ENCODE results near the gene CHD8. TPM values are rescaled to one million over a fixed set of nuclear protein-coding genes. Genes with fewer than 3 reads are reported as not detected.
A peak's percentile ranks its signal among the peaks of the same experiment; 100 is the strongest.

CHD8 gene
- total RNA-seq, 1 experiment from 2014 or later, result 133 TPM

DNA sequence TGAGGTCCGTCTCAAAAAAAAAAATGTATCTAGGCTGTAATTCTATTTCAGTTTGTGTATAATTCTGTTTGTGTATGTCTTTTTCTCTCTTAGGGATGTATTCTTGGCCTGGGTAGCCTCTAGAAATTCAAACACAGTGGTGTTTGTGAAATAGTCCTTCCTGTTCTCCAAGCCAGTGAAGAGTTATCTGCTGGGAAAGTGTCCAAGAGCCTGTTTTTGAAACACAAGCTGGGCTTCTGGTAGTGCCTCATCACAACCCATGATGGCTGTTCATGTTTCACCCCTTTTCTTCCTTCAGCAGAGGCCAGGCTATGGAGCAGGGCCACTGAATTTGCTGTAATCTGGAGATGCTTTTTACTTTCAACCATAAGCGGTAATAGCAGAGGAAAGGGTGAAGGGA, 40.5 kb upstream of the CHD8 start:
- ATAC-seq (no peak), DNase-seq (ENCODE audit: low spot score) (no peak)
- Mint-ChIP-seq H3K9me3 (no peaks in the 10 kb centered on the region), H3K36me3 (peaks cover 82% of the 10 kb centered on the region), H3K27ac (peak overlapping the region; percentile 50), H3K4me3 (no peak overlapping the region), H3K27me3 (ENCODE audit: low read depth) (no peaks in the 10 kb centered on the region), H3K4me1 (peaks cover 26% of the 10 kb centered on the region)
- CTCF ChIA-PET, result interaction anchor here (1.3 kb wide), 1 partner anchor 15 kb away, joined by 4 read pairs; the partner anchor contains the start of gene METTL3
- no peak for TF ChIP-seq GTF2I (CRISPR knock-in tag; conservative IDR thresholded peaks at IDR 0.05)
- no peak for TF ChIP-seq SMAD3 (CRISPR knock-in tag; IDR thresholded peaks at IDR 0.05; ENCODE audit: borderline replicate concordance)
- TF ChIP-seq GRHL2 (CRISPR knock-in tag; IDR thresholded peaks at IDR 0.05; ENCODE audit: insufficient replicate concordance, severe bottlenecking), result no peak
- no peak for TF ChIP-seq AFF4 (CRISPR knock-in tag; IDR thresholded peaks at IDR 0.05; ENCODE audit: borderline replicate concordance)
- no peak for TF ChIP-seq ESRRA (CRISPR knock-in tag; IDR thresholded peaks at IDR 0.05; ENCODE audit: borderline replicate concordance)
- no peak for TF ChIP-seq KAT7 (CRISPR knock-in tag; IDR thresholded peaks at IDR 0.05; ENCODE audit: borderline replicate concordance)
- no peak for TF ChIP-seq FOXP1 (CRISPR knock-in tag; IDR thresholded peaks at IDR 0.05; ENCODE audit: borderline replicate concordance)
- TF ChIP-seq TEAD1 (CRISPR knock-in tag; IDR thresholded peaks at IDR 0.05), result no peak
- TF ChIP-seq NR3C1 (CRISPR knock-in tag; conservative IDR thresholded peaks at IDR 0.05; ENCODE audit: low read depth), result no peak
- no peak for TF ChIP-seq NFATC4 (CRISPR knock-in tag; IDR thresholded peaks at IDR 0.05)
- TF ChIP-seq TCF7 (CRISPR knock-in tag; IDR thresholded peaks at IDR 0.05; ENCODE audit: low read depth), result no peak
- no peak for TF ChIP-seq JUN (CRISPR knock-in tag; IDR thresholded peaks at IDR 0.05)
- no peak for TF ChIP-seq ZNF416 (CRISPR knock-in tag; IDR thresholded peaks at IDR 0.05)
- no peak for TF ChIP-seq USF1 (CRISPR knock-in tag; IDR thresholded peaks at IDR 0.05)
- no peak for TF ChIP-seq NR1H2 (CRISPR knock-in tag; IDR thresholded peaks at IDR 0.05)
- no peak for TF ChIP-seq IRF1 (CRISPR knock-in tag; IDR thresholded peaks at IDR 0.05)
- TF ChIP-seq SP1 (CRISPR knock-in tag; conservative IDR thresholded peaks at IDR 0.05), result no peak
- no peak for TF ChIP-seq IRF2 (CRISPR knock-in tag; IDR thresholded peaks at IDR 0.05; ENCODE audit: borderline replicate concordance, low read depth)
- POLR2A ChIA-PET, result interaction anchor here (1.4 kb wide), 1 partner anchor 29 kb away, joined by 3 read pairs; the partner anchor contains the start of gene SALL2

- peaks cover 19% of the 10 kb centered on the region for H3K4me1 Mint-ChIP-seq
- peak overlapping the region; percentile 90 for H3K27ac Mint-ChIP-seq
- ChIA-PET CTCF (interaction anchor here (0.7 to 1.4 kb wide), 3 partner anchors 16 to 31 kb away, joined by 3 to 4 read pairs (median 4); partner anchors contain the start of genes METTL3, SALL2 and TOX4), POLR2A (interaction anchor here (1.1 to 1.4 kb wide), 2 partner anchors 31 to 32 kb away, joined by 3 read pairs; partner anchors contain the start of gene SALL2)
- ATAC-seq (peak; percentile 24; the same call in 1 of the 2 replicates), DNase-seq (ENCODE audit: low spot score) (no peak)
- H3K4me3 Mint-ChIP-seq, result no peak overlapping the region
- peaks cover 80% of the 10 kb centered on the region for H3K36me3 Mint-ChIP-seq
- no peaks in the 10 kb centered on the region for H3K9me3 Mint-ChIP-seq
- no peaks in the 10 kb centered on the region for H3K27me3 Mint-ChIP-seq (ENCODE audit: low read depth)
- TF ChIP-seq, protein P1, sequence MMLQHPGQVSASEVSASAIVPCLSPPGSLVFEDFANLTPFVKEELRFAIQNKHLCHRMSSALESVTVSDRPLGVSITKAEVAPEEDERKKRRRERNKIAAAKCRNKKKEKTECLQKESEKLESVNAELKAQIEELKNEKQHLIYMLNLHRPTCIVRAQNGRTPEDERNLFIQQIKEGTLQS (CRISPR knock-in tag; conservative IDR thresholded peaks at IDR 0.05), result no peak
- TF ChIP-seq GABPB1 (CRISPR knock-in tag; IDR thresholded peaks at IDR 0.05), result peak; percentile 45; the same call in 1 of the 2 replicates
- TF ChIP-seq ZNF671 (CRISPR knock-in tag; IDR thresholded peaks at IDR 0.05), result no peak
- no peak for TF ChIP-seq NR2C2 (CRISPR knock-in tag; IDR thresholded peaks at IDR 0.05)
- TF ChIP-seq IRF1 (CRISPR knock-in tag; IDR thresholded peaks at IDR 0.05), result no peak
- no peak for TF ChIP-seq ATF1 (CRISPR knock-in tag; IDR thresholded peaks at IDR 0.05)
These were observed 39.2 kb upstream of the CHD8 start for GRCh38 chr14:21494902-21495762.
